Measurements from ENCODE around the gene CLIP2.
"Not testable (repeated sequence)": the region's sequence is repeated elsewhere in the genome, so short reads cannot be mapped to it uniquely, and the experiment has no call there.

DNA sequence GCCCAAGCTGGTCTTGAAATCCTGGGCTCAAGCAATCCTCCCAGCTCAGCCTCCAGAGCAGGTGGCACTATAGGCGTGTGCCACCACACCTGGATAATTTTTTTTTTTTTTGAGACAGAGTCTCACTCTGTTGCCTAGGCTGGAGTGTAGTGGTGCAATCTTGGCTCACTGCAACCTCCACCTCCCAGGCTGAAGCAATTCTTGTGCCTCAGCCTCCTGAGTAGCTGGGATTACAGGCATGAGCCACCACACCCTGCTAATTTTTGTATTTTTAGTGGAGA, 148.0 kb downstream of the CLIP2 start:
- TF ChIP-seq ZFP3, ZNF70 (CRISPR knock-in tag; IDR thresholded peaks at IDR 0.05): not testable (repeated sequence)

Data from SK-N-SH treated with all-trans-retinoic acid at 6 μM for 48 hours (cell line).